Gastrocnemius medialis (tissue), 4 donors: Measurements from ENCODE around the gene ZBTB16. TPM values are rescaled to one million over a fixed set of nuclear protein-coding genes. Genes with fewer than 3 reads are reported as not detected.

Source experiments
- ATAC-seq, 2 donors: fragments of 150-250 bp; one replicate each; pipeline ENCODE4 v1.9.1; 2016
- DNase-seq, 2 donors: peaks; one replicate each; pipeline ENCODE4 v3.0.0-alpha.2; 2019
- H3K27ac ChIP-seq, 4 donors: fragments of 200-600 bp; sonication (generic); 1 replicate in 1 of 4; 2 replicates in 3 of 4; pipeline ENCODE4 v1.5.1; 2016 to 2018; ENCODE audit warnings: mild to moderate bottlenecking in 2 of 4, moderate library complexity in 1 of 4
- H3K27me3 ChIP-seq, 3 donors: fragments of 200-600 bp; sonication (generic) in 2 of 3; 1 replicate in 1 of 3; 2 replicates in 2 of 3; pipeline versions ENCODE4 v1.5.1 to v1.6.0; 2016 to 2019; ENCODE audit warnings: mild to moderate bottlenecking in 1 of 3, moderate library complexity in 1 of 3
- H3K36me3 ChIP-seq, 2 donors: fragments of 200-600 bp; sonication (generic) in 1 of 2; one replicate each; pipeline ENCODE4 v1.5.1; 2017 to 2018
- H3K4me1 ChIP-seq, 2 donors: fragments of 200-600 bp; sonication (generic) in 1 of 2; one replicate each; pipeline ENCODE4 v1.5.1; 2016 to 2017; ENCODE audit warnings: mild to moderate bottlenecking in 2 of 2
- H3K4me3 ChIP-seq, 4 donors: fragments of 200-600 bp; sonication (generic) in 3 of 4; 1 replicate in 1 of 4; 2 replicates in 3 of 4; pipeline ENCODE4 v1.5.1; 2016 to 2019; ENCODE audit warnings: mild to moderate bottlenecking in 2 of 4
- H3K9me3 ChIP-seq, 3 donors: fragments of 200-600 bp; sonication (generic) in 2 of 3; 1 replicate in 1 of 3; 2 replicates in 2 of 3; pipeline ENCODE4 v1.5.1; 2016 to 2019
- POLR2A ChIP-seq, 2 donors: fragments of 450-650 bp; IDR thresholded peaks; one replicate each; pipeline ENCODE4 v1.6.1; 2017; ENCODE audit warnings: antibody characterized with exemption in 2 of 2, mild to moderate bottlenecking in 2 of 2, moderate library complexity in 2 of 2
- in situ Hi-C, 4 donors: fragments of 200-750 bp; cut with MboI; loops; one replicate each; pipeline versions ENCODE4 v1.15.0 to v1.8.0; 2017; ENCODE audit warnings: low sequenced_read_pairs in 4 of 4
- intact Hi-C: fragments of 100-400 bp; cut with DNase I; formaldehyde crosslinking; loops from one replicate; pipeline ENCODE4 v1.15.1; 2023; ENCODE audit warnings: low total_unique reads
- total RNA-seq, 4 donors: library from RNA; depleted of rRNA; stranded (reverse); fragments of >200 nt; gene quantifications; one replicate each; pipeline versions ENCODE4 v1.1.0 to v1.2.3, GENCODE V29; 2016
- TF ChIP-seq, protein P1 (sequence below), 5 experiments: fragments of 450-650 bp in 3 of 5; fragments of 200-600 bp in 2 of 5; sonication (generic) in 2 of 5; IDR thresholded peaks in 4 of 5; conservative IDR thresholded peaks in 1 of 5; 1 replicate in 4 of 5; 2 replicates in 1 of 5; pipeline ENCODE4 v1.5.1; 2016 to 2019; ENCODE audit warnings: antibody characterized with exemption in 5 of 5, mild to moderate bottlenecking in 3 of 5, moderate library complexity in 3 of 5

ZBTB16 gene
- total RNA-seq, 4 donors from 2014 or later, result 156 to 250 (median 196) TPM

DNA sequence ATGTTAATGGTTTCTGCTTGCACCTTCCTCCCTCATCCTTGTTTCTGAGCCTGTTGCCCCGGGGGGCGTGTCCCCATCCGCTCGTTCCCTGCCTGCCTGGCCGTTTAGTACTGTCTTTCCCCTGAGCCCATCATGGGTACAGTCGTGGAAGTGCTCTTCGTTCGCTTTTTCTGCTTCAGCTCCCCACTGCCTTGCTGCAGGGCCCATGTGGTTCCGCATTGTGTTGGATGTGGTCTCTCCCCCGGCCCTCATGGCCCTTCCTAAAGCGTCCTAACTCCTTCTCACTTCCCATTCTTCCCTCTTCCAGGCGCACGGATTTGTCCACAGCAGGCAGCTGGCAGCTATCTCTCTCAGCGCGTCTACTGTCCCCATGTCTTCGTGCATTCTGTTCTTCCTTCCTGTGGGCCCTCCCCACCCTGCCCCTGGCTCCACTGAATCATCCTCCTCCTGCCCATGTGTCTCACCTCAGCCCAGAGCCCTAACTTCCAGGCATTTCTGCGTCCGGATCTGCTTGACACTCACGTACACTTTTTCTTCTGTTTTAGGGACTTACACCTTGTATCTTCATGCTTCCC is 98.1 kb downstream of the ZBTB16 start:
- peak; percentile 70 to 88 for DNase-seq
- intact Hi-C loops (no loop called here), in situ Hi-C loops (no loop called here)

DNA sequence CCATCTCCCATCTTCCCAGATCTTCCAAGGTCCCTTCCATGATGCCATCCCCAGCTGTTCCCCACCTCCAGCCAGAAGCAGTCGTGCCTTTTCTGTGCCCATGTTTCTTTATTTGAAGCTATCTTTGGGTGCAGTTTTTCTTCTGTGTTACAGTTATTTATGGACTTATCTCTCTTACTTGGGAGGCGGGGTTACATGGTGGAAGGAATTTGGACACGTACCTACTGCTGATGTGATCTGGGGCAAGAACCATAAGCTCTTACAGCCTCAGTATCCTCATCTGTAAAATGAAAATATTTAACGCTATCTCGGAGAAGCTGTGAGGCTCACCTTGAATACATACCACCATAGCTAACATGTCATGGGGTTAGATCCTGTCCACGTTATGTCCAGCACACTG is 98.9 kb downstream of the ZBTB16 start:
- no peaks in the 10 kb centered on the region for H3K27me3 ChIP-seq
- peaks cover 77 to 88% of the 10 kb centered on the region in 2 donors for H3K4me1 ChIP-seq
- peak overlapping the region in 3 of 4 donors; percentile 3 to 59 (median 29) for H3K4me3 ChIP-seq
- H3K9me3 ChIP-seq, result no peaks in the 10 kb centered on the region
- TF ChIP-seq, protein P1, sequence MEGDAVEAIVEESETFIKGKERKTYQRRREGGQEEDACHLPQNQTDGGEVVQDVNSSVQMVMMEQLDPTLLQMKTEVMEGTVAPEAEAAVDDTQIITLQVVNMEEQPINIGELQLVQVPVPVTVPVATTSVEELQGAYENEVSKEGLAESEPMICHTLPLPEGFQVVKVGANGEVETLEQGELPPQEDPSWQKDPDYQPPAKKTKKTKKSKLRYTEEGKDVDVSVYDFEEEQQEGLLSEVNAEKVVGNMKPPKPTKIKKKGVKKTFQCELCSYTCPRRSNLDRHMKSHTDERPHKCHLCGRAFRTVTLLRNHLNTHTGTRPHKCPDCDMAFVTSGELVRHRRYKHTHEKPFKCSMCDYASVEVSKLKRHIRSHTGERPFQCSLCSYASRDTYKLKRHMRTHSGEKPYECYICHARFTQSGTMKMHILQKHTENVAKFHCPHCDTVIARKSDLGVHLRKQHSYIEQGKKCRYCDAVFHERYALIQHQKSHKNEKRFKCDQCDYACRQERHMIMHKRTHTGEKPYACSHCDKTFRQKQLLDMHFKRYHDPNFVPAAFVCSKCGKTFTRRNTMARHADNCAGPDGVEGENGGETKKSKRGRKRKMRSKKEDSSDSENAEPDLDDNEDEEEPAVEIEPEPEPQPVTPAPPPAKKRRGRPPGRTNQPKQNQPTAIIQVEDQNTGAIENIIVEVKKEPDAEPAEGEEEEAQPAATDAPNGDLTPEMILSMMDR (IDR thresholded peaks at IDR 0.05 in 4 of 5, conservative IDR thresholded peaks at IDR 0.05 in 1 of 5), result no peak
- TF ChIP-seq POLR2A (IDR thresholded peaks at IDR 0.05), result no peak
- peak overlapping the region; percentile 94 to 99 (median 96) for H3K27ac ChIP-seq
- peaks cover 0 to 30% of the 10 kb centered on the region in 2 donors for H3K36me3 ChIP-seq
- intact Hi-C loops, result no loop called here
- DNase-seq (peak in 1 of 2 donors; percentile 35), ATAC-seq (no peak)
- in situ Hi-C loops, result no loop called here

More for the DNA sequence above, 98.1 kb downstream of the ZBTB16 start:
- peaks cover 81 to 93% of the 10 kb centered on the region in 2 donors for H3K4me1 ChIP-seq
- H3K4me3 ChIP-seq, result peak overlapping the region in 3 of 4 donors; percentile 4 to 59 (median 29)
- ATAC-seq, result no peak
- peaks cover 0 to 30% of the 10 kb centered on the region in 2 donors for H3K36me3 ChIP-seq
- no peak for TF ChIP-seq POLR2A (IDR thresholded peaks at IDR 0.05)
- TF ChIP-seq, protein P1 (IDR thresholded peaks at IDR 0.05 in 4 of 5, conservative IDR thresholded peaks at IDR 0.05 in 1 of 5), result no peak
- H3K27ac ChIP-seq, result peak overlapping the region; percentile 94 to 99 (median 96)
- no peaks in the 10 kb centered on the region for H3K27me3 ChIP-seq
- H3K9me3 ChIP-seq, result no peaks in the 10 kb centered on the region

DNA sequence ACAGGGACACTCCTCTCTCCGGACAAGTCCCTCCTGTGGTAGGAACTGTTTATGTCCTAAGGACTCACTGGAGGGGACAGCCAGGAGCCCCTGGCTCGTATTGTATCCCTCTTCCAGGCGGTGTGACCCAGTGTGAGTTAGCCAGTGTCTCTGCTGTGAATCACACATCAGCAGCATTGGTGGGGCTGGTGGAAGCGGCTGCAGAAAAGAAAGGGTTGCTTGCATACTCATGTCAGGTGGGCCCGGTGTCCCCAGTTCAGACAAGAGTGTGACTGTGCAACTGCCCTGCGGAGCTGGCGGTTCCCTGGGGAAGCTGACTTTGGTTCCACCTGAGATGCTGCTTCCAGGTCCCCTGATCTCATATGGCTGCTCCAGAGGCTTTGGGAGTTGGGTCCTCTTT is 99.4 kb downstream of the ZBTB16 start:
- Histone ChIP-seq H3K36me3 (peaks cover 0 to 30% of the 10 kb centered on the region in 2 donors), H3K9me3 (no peaks in the 10 kb centered on the region), H3K27me3 (no peaks in the 10 kb centered on the region), H3K27ac (peak overlapping the region; percentile 94 to 99 (median 96)), H3K4me1 (peaks cover 77 to 88% of the 10 kb centered on the region in 2 donors), H3K4me3 (peak overlapping the region in 2 of 4 donors; percentile 29 to 59)
- DNase-seq (peak in 1 of 2 donors; percentile 78), ATAC-seq (no peak)
- no peak for TF ChIP-seq POLR2A (IDR thresholded peaks at IDR 0.05)
- TF ChIP-seq, protein P1 (IDR thresholded peaks at IDR 0.05 in 4 of 5, conservative IDR thresholded peaks at IDR 0.05 in 1 of 5), result peak in 1 of 5 experiments; percentile 26
- intact Hi-C loops (no loop called here), in situ Hi-C loops (no loop called here)

DNA sequence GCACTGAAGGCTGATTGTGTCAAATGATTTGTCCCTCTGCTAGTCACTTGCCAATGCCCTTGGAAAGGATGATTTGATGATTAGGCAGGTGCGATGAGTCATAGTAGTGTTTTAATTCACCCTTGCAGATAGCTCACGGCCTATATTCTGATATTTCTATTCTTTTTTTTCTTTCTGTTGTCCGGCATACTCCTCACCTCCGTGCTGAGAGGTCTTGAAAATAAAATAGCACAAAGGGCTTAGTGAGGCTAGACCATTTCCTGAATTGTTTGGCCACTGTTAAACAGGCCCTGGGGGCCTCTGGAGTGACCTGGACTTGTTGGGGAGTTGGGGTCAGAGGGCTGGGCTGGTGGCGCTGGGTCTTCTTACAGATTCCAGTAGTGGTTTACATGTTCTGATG is 99.8 kb downstream of the ZBTB16 start:
- TF ChIP-seq POLR2A (IDR thresholded peaks at IDR 0.05), result no peak
- TF ChIP-seq, protein P1 (IDR thresholded peaks at IDR 0.05 in 4 of 5, conservative IDR thresholded peaks at IDR 0.05 in 1 of 5), result no peak

More for the DNA sequence above, 99.8 kb downstream of the ZBTB16 start:
- Histone ChIP-seq H3K4me1 (peaks cover 77 to 88% of the 10 kb centered on the region in 2 donors), H3K27me3 (no peaks in the 10 kb centered on the region), H3K4me3 (peak overlapping the region in 2 of 4 donors; percentile 29 to 59), H3K36me3 (peaks cover 0 to 30% of the 10 kb centered on the region in 2 donors), H3K27ac (peak overlapping the region; percentile 94 to 99 (median 96)), H3K9me3 (no peaks in the 10 kb centered on the region)
- ATAC-seq (peak; percentile 2 to 6), DNase-seq (peak in 1 of 2 donors; percentile 51)
- in situ Hi-C loops, result no loop called here
- intact Hi-C loops, result no loop called here
